HG03159 (cell line): Measurements from ENCODE around the gene KIF26B.

Experiments
- ATAC-seq: cut with Tn5 transposase; IDR thresholded peaks from one replicate; pipeline ENCODE4 v1.9.1; 2021; ENCODE audit warnings: mild to moderate bottlenecking, moderate library complexity; ENCODE audit not compliant: unreplicated experiment

KIF26B gene

DNA sequence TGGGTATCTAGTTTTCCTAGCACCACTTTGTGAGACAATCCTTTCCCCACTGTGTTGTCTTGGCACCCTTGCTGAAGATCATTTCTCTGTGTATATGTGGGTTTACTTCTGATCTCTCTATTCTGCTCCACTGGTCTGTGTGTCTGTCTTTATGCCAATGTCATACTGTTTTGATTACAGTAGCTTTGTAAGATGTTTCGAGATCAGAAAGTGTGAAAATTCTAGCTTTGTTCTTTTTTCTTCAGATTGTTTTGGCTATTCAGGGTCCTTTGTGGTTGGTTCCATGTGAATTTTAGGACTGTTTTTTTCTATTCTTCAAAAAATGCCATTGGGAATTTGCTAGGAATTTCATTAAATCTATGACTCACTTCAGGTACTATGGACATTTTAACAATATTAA is 116.2 kb downstream of the KIF26B start:
- ATAC-seq, result no peak

DNA sequence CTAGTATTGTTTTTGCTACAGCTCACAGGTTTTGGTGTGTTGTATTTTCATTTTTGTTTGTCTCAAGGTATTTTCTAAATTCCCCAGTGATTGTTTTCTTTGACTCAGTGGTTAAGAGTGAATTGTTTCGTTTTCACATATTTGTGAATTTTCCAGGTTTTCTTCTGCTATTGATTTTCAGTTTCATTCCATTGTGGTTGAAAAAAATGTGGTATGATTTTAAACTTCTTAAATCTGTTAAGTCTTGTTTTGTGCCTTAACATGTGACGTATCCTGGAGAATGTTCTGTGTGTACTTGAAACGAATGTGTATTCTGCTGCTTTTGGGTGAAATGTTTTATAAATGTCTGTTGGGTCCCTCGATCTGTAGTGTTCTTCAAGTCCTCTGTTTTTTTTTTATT is 117.9 kb downstream of the KIF26B start:
- ATAC-seq, result no peak

DNA sequence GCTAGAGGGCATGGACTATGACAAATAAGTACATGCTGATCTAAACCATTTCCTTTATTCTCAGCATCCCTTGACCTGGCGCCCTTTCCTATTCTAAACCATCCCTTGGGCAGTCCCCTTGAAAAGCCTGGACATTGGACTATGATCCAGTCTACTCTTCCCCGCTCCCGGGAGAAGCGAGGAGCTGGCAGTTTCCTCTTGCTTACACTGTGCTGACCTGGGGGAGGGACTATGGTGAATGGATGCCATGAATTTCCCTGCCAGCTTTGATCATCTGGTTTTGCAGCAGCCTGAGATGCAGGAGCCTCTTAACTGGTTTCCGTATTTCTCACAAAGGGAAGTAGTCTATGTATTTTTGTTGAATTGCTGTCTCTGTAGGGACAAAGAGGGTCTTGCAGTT is 121.7 kb downstream of the KIF26B start:
- ATAC-seq, result no peak

DNA sequence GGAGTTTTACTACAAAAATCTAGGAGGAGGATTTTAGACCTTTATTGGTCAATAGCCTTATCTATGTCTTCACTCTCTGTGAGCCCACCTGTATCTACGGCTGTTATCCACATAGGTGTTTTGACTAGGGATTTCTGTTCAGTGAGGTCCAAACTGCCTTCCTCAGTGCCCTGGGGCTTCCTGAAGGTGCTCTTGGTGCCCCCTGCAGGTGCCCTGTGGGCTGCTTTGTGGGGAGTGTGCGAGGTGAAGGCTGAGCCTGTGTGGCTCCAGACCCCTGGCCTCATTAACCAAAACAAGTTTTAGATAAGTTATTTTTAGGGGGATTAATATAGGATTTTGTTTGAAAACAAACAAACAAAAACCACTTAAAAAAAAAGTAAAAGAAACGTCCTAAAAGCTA is 122.5 kb downstream of the KIF26B start:
- ATAC-seq, result no peak

DNA sequence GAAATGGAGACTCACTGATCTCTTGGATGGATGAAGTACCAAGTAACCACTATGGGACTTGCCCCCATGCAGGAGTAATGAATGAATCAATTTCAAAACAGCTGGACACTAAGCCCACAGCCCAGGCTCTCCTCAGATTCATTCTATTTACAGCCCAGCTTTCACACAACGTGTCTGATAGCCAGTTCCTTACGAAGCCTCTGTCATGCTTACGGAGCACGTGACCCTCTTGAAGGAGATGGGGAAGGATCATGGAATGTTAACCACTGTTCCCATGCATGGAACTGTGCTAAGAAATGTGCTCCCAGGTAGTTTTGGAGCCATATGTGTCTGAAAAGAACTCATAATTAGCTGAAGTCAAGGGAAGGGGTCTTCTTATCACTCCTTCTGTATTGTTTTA is 124.1 kb downstream of the KIF26B start:
- ATAC-seq, result no peak

DNA sequence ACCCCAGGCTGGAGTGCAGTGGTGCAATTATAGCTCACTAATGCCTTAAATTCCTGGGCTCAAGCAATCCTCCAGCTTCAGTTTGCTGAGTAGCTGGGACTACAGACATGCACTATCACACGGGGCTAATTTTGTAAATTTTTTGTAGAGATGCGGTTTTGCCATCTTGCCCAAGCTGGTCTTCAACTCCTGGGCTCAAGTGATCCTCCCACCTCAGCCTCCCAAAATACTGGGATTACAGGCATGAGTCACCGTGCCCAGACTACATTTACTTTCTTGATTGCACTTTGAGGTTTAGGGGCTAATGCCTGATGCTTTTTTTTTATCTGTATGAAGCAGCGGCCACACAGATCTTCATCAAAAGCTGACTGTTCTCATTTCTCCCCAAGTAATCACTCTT is 124.6 kb downstream of the KIF26B start:
- no peak for ATAC-seq

DNA sequence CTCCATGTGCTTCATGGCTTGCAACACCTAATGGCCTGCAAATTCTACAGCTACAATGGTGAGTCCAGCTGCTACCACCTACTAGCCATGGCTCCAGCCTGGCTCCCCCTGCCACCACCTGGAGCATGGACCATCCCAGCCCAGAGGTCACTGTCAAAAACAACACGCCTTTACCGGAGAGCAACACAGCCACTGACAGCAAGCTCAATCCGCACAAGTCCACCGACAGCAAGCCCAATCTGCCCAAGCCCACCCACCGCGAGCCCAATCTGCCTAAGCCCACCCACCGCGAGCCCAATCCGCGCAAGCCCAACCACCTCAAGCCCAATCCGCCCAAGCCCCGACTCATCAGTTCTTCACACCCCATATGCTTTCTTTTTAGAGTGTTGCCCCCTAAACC is 128.2 kb downstream of the KIF26B start:
- no peak for ATAC-seq

DNA sequence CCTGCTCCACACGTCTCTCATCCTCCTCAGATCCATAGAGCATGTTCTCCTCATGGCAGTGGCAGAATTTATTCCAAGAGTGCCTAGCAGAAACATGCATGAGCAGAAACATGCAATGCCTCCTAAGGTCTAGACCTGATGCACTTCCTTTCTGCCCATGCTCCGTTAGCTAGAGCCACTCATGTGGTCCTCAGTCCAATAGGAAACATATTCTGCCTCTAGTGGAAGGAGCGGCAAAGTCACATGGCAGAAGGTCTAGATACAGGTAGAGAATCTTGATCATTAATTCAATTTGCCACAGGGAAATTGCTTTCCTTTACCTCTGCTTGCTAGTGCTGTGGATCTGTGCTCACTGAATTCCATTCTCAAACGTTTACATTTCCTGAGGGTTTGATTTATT is 130.4 kb downstream of the KIF26B start:
- ATAC-seq, result no peak

DNA sequence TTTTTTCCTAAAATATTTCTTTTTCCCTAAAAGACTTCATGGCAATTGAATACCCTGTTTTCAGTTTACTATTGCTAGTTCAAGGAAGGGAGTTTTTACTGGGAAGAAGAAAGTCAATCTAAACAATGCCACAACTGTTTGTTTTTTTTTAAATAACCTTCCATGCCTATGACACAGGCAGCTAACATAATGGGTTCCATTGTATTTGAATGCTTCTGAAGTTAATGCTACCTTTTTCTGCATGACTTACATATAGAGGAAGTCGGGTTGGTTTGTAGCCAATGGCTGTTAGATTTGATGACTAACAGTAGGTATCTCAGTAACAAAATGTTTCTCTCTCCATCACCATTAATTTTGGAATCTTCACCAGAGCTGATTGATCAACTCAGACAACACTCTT is 134.0 kb downstream of the KIF26B start:
- no peak for ATAC-seq

DNA sequence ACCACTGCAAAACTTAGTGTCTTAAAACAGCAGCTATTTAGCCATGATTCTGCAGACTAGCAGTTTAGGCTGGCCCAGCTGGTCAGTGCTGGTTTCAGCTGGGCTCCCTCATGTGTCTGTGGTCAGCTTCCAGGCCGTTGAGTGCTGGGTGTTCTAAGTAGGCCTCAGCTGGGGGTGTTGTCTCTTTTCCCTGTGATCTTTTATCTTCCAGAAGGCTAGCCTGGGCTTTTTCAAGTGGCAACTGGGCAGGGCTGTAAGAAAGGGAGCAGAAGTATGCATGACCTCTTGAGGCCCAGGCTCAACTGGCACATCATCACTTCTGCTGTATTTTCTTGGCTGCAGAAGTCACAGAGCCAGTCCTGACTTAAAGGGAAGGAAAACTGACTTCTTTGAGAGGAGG is 136.1 kb downstream of the KIF26B start:
- ATAC-seq, result no peak

DNA sequence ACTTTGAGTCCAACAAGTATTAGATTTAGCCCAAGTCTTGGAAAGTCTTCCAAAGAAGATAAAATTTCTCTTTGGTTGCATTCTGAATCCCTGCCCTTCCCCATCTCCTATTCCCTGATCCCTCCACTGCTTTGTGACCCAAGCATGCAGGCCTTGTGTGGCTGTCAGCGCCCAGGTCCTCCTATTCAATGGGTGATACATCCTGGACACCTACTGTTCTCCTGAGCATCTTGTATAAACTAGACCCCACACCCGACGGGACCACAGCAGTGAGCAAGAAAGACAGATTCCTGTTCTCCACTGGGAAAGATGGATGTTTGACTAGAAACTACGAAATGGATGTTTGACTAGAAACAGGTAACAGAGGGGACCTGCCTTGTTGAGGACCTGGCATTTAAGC is 136.6 kb downstream of the KIF26B start:
- no peak for ATAC-seq

DNA sequence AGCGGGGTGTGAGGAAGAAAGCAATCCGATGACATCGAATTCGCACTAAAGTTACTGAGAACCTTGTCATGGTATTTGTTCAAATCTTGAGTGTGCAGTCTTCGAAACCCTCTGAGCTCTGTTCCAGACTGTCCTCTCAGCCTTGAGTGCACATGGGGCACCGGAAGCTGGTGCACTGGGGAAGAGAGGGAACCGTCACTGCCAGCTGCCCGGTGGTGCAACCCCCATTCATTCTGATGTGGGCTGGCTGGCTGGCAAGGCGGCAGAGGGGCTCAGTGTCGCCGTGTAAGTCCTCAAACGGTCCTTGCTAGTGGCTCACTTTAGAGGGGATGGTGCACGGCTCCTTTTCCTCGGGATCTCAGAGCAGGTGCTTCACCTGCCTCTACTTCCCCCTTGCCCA is 137.4 kb downstream of the KIF26B start:
- ATAC-seq, result no peak

DNA sequence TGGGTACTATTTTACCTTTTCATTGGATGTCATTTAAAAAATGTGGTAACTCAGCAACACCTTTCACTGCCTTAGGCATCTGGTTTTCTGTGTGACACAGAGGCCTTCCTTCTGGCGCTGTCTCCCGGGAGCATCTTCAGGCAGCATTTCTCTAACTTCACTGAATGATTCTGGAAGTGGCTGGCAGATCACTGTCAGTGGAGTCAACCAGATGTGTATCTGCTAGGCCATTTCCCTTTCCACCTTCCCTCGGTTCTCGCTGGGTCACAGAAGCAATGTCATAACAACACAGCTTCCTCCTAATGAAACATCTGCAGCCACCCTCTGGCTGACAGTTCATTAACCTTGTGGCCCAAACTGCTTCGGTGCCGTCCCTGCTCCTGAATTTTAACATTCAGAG is 137.8 kb downstream of the KIF26B start:
- ATAC-seq, result no peak

DNA sequence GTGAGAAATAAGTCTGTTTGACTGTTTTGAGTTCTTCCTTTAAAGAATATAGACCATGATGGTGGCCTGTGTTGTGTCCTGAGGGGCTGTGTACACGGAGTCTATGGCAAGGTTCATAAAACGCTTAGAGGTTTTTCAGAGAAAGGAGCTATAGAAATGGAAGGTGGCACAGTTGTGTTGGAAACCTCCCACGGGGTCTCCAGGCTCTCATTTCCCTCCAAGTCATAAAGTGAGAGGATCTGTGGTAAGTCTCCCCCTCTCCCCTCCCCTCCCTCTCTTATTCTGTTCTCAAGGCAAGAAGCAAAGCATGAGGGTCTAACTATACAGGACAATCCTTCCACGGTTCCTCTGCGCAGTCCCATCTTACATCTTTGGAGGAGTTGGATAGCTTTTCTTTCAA is 139.2 kb downstream of the KIF26B start:
- no peak for ATAC-seq

DNA sequence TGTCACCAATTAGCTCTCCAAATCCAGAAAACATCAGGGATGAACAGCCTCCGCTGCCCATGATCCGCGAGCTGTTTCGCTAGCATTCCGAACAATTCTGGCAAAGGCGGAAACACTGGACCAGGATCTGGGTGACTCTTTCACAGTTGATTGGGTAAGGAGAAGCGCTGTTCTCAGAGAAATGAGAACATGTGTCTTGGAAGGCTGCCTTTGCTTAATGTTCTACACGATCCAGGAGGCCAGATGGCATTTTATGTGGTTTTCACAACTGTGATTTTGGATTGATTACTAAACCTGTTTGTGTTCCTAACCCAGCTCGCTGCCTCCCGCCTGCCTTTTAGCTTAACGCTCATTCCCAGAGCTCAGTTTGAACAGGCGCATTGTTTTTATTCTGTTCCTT is 144.0 kb downstream of the KIF26B start:
- ATAC-seq, result no peak

DNA sequence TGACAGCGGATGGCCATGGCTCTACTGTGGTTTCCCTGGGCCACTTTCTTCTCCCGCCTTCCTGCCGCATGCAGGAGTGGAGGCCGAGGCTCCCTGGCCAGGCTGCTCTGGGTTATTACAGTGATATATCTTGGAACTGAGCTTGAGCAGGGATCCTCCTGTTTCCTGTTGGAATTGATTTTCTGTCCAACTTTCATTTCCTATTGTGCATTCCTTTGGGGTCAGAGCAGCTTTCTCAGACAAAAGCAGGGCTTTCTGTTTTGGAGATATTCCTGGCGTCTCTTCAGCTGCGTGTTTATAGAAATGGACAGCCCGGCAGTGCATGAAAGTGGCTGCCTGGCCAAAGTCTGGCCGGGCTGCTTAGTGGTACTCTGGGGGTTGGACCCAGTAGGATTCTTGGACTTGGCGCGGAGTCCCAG is 146.4 kb downstream of the KIF26B start:
- no peak for ATAC-seq

DNA sequence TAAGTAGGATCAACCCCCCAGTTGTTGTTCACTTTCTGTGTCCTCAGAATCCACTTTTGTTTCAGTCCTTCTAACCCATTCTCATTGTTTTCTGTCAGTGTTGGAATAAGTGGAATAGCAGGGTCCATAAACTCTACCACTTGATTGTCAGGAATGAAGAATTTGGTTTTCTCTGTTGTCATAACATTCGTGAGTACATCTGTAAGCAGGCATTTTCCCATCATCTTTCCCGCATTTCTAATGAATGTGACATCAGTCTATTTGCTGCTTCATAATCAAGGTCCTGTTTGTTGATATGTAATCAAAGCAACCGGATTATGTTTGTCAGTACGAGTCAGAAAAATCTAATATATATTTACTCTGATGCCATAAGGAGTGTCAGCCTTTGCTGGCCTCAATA is 147.1 kb downstream of the KIF26B start:
- no peak for ATAC-seq

DNA sequence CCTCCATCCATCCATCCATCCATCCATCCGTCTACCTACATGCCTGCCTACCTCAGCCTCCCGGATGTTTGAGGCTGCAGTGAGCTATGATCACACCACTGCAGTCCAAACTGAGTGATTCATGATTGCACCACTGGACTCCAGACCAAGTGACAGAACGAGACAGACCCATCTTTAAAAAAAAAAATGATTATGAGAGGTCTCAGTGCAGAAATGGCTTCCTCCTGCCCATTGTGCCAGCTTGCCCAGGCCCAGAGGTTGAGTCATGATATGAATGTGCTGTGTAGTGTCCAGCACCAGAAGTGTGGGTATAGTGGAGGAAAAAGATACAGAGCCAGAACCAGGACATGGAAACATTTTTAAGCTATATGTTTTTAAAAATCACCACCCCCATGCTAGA is 149.9 kb downstream of the KIF26B start:
- no peak for ATAC-seq

DNA sequence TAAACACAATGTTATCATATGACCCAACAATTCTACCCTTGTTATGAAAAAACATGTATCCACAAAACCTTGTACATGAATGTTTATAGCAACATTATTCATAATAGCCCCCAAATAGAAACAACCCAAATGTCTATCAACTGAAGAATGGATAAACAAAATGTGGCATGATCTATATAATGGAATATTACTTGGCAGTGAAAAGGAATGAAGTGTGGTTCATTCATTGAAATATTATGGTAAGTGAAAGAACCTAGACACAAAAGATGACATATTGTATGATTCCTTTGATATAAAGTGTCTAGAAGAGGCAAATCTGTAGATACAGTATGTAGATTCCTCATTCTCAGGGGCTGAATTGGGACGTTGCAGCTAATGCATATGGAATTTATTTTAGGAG is 151.2 kb downstream of the KIF26B start:
- ATAC-seq, result no peak

DNA sequence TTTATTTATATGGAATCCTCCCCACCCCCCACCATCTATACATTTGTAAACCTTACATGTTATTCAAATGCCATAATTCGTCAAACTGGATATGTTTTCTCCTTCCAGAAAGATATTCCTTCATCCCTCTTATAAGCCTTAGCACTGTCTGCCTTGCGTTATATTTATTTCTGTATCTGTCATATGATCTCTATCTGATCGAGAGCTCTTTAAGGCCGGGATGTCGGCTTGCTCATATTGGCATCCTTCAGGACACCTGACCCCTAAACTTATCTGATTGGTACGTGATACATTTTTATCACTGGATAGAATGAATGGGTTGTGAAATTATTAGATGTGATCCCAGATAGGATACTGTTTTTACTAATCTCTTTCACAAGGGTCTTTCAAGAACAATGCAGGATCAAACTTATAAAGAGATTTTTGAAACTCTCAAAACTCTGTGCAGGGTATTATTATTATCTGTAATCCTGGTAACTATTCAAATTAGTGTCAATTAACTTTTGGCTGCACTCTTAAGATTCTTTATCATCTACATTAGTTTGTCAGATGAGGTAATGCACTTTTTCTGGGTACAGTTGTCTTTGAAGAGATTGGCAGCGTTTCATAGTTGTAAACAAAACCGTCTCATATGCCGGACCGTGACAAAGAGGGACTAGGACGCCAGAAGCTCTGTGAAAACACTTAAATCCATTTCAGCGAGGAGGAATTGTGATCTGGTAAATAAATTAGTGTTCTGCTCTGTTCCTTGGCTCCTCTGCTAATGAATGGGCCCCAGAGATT is 152.0 kb downstream of the KIF26B start:
- no peak for ATAC-seq

DNA sequence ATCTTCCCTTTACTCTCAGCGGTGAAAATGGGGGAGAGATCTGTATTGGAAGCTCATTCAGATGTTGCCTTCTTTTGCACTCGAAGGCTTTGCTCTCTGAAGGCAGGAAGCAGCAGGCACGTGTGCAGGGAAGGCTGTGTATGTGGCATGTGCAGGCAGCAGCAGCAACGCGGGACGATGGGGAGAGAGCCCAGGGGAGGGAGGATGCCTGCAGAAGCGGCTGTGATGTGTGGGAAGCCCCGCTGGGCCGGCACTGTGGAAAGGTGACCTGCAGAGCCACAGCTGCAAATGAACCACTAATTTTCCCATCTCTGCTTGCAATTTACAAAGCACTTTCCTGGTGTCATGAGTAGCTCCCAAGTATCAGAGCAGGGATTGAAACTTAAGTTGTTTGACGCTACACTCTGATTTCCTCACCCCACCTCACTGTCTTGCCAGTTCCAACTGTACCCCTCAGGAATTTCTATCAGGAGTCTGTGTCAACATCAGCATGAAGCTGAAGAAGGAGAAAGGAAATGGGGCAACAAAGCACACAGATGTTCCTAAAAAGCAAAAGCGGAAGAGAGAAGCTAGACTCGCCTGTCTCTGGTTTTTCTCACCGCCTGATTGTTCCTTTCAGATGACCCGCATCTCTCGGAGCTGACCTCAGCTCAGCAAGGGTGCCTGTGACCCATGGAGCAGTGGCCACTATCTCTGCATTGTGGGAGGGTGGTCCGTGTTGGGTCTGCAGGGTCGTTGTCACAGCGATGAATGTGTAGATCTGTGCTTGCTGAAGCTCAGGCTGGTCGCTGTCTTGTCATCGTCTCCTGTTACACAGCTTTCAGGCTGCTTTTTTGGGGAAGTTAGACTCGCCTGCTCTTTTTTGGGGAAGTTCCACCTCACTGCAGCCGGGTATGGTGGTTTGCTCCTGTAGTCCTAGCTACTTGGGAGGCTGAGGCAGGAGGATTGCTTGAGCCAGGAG is 156.1 kb downstream of the KIF26B start:
- ATAC-seq, result peak; percentile 63

DNA sequence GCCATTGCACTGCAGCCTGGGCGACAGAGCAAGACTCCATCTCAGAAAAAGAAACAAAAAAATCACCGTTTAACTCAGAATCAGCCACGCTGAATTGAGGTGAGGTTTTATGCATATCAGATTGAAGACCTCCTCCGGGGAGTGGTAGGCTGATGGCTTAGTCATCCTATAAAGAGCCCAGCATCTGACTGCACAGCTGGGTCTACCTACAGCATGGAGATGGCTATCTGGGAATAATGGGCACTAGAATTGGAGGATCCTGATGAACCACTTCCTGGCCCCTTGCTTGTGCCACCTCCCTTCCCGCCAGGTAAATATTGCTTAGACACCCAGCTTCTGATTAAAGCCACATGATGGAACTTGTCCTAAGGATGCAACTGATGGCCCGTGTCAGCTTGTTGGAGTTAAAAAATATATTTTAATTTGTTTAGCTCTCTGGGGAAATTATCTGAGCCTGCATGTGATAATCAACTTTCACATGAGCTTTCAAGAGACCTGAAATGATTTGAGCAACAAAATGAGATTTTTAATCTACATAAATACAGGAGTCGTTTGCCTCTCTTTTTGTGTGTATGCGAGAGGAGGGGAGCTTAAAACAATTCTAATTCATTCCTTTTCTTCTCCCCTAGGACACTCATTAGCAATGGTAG is 157.2 kb downstream of the KIF26B start:
- no peak for ATAC-seq
